H1 (cell line): ENCODE measurements around the gene MRPS27. TPM values are rescaled to one million over a fixed set of nuclear protein-coding genes. Genes with fewer than 3 reads are reported as not detected.

ENCODE experiments used
- EP300 ChIP-seq, 2 experiments: IDR thresholded peaks; 1 replicate in 1 of 2; 2 replicates in 1 of 2; pipeline ENCODE4 v1.6.1; 2011 to 2012; ENCODE audit warnings: low read depth in 2 of 2, low read length in 2 of 2, mild to moderate bottlenecking in 2 of 2, borderline replicate concordance in 1 of 2, inconsistent platforms in 1 of 2, moderate library complexity in 1 of 2
- polyA plus RNA-seq, 7 experiments: library from polyadenylated mRNA; depleted of rRNA in 3 of 7; stranded (reverse) in 5 of 7; unstranded in 2 of 7; fragments of >200 nt in 5 of 7; fragments of 200-250 nt in 2 of 7; gene quantifications; 1 replicate in 5 of 7; 2 replicates in 1 of 7; 4 replicates in 1 of 7; pipeline versions ENCODE4 v1.2.1 to v1.2.3, GENCODE V29; 2011 to 2013; ENCODE audit warnings: missing spikeins in 2 of 7, mixed read lengths in 2 of 7
- total RNA-seq: library from RNA; stranded (reverse); fragmentation: NEBNext Ultra II Directional; extraction: Animal tissue kit (Norgen Biotek cat#: 25700); gene quantifications from 2 replicates; pipeline ENCODE4 v1.2.1, GENCODE V29; 2021

Gene MRPS27
- total and polyA plus RNA-seq, 2 of the 8 experiments (the other 6 are each of a cell fraction or from before 2014, with no cell fraction given) = 93.2 to 102 TPM

DNA sequence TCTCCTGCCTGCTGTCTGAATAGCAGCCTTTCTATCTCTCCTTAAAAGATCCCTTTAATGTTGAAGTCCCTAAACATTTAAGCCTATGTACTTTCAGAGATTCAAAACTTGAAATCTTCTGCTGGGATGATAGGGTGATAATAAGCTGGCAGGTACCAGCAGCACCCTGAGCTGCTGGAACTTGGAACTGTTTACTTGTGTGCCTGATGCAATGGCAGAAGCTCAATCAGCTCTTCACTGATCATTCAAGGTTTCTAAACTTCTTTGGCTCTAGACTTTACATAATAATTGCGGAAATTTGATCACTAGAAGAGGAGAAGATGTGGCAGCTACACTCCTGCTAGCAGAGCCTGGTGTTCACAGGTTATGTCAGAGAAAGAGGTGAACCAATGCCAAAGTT, 27.6 kb downstream of the MRPS27 start (continued):
- TF ChIP-seq EP300 (IDR thresholded peaks at IDR 0.05; ENCODE audit: borderline replicate concordance in 1 of 2, low read depth in 2 of 2, low read length in 2 of 2) = no peak
